ENCODE data around the gene TUBA4A. TPM values are rescaled to one million over a fixed set of nuclear protein-coding genes. Genes with fewer than 3 reads are reported as not detected.

Gene TUBA4A
- total and polyA plus RNA-seq, 10 of the 15 experiments (the other 5 are each of a cell fraction or from before 2014, with no cell fraction given): 58.2 to 325 (median 134) TPM

DNA sequence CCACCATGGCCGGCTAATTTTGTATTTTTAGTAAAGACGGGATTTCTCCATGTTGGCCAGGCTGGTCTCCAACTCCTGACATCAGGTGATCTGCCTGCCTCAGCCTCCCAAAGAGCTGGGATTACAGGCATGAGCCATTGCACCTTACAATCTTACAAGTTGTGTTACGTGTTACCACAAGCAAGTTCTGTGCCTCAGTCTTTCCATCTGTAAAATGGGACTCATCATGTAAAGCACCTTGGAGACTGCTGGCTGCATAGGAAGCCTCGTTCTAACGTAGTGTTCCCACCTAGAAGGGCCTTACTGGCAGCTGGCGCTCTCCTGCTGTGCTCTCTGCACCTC, 35.4 kb upstream of the TUBA4A start (continued):
- TF ChIP-seq, protein P1, sequence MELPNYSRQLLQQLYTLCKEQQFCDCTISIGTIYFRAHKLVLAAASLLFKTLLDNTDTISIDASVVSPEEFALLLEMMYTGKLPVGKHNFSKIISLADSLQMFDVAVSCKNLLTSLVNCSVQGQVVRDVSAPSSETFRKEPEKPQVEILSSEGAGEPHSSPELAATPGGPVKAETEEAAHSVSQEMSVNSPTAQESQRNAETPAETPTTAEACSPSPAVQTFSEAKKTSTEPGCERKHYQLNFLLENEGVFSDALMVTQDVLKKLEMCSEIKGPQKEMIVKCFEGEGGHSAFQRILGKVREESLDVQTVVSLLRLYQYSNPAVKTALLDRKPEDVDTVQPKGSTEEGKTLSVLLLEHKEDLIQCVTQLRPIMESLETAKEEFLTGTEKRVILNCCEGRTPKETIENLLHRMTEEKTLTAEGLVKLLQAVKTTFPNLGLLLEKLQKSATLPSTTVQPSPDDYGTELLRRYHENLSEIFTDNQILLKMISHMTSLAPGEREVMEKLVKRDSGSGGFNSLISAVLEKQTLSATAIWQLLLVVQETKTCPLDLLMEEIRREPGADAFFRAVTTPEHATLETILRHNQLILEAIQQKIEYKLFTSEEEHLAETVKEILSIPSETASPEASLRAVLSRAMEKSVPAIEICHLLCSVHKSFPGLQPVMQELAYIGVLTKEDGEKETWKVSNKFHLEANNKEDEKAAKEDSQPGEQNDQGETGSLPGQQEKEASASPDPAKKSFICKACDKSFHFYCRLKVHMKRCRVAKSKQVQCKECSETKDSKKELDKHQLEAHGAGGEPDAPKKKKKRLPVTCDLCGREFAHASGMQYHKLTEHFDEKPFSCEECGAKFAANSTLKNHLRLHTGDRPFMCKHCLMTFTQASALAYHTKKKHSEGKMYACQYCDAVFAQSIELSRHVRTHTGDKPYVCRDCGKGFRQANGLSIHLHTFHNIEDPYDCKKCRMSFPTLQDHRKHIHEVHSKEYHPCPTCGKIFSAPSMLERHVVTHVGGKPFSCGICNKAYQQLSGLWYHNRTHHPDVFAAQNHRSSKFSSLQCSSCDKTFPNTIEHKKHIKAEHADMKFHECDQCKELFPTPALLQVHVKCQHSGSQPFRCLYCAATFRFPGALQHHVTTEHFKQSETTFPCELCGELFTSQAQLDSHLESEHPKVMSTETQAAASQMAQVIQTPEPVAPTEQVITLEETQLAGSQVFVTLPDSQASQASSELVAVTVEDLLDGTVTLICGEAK (IDR thresholded peaks at IDR 0.05; ENCODE audit: borderline replicate concordance): no peak

DNA sequence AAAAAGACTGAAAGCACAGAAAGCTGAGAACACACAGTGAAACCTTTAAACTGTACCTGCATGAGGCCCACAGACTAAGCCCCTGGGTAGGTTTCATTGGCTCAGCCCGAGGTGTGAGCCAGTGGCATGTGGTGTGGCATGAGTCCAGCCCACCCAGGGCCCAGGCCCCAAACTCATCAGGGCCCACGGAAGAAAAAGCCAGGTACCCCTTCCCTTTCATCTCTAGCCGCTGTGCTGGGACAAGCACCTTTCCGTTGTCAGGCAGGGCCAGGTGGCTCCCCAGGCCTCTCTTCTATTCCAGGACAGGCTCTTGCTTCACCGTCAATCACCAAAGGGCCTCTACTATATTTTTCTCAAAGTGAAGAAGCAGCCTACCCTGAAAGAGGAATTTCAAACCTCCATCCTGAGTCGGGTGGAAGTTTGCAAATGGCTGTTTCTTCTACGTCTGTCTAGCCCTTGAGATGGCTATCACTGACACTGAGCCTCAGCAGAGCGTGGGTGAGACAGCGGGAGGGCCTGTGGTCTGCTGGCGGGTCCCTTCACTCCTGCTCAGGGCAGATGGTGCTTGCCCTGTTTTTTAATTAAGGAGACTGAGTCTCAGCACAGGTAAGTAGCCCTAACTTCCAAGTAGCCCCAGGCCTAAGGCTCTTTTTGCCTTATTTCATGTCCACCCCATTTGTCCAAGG, 34.0 kb upstream of the TUBA4A start:
- Histone ChIP-seq H2AFZ (ENCODE audit: control insufficient read depth, low read depth, low read length) (no peak overlapping the region), H3K4me3 (no peak overlapping the region), H3K27ac (ENCODE audit: control insufficient read depth, insufficient read depth) (no peak overlapping the region), H3K4me2 (ENCODE audit: control insufficient read depth, insufficient read depth) (no peak overlapping the region), H3K79me2 (ENCODE audit: control insufficient read depth, insufficient read depth, low read length) (no peaks in the 10 kb centered on the region), H3K4me1 (ENCODE audit: control insufficient read depth, insufficient read depth, low read length) (no peaks in the 10 kb centered on the region), H3K9me3 (replicated peaks; ENCODE audit: control insufficient read depth, insufficient read depth, low read length) (no peaks in the 10 kb centered on the region), H3K36me3 (ENCODE audit: control insufficient read depth in 2 of 2, insufficient read depth in 2 of 2, low read length in 1 of 2) (no peaks in the 10 kb centered on the region; a peak in 1 of 4 replicates), H3K9ac (ENCODE audit: control insufficient read depth, insufficient read depth, low read length) (no peak overlapping the region), H3K27me3 (replicated peaks in 1 of 2; ENCODE audit: control insufficient read depth in 2 of 2, insufficient read depth in 2 of 2, low read length in 1 of 2) (peaks cover 0 to 3% of the 10 kb centered on the region in 2 experiments; a peak in 2 of 4 replicates), H4K20me1 (ENCODE audit: control insufficient read depth, insufficient read depth) (no peaks in the 10 kb centered on the region)
- intact Hi-C loops (cut with micrococcal nuclease; ENCODE audit: unreplicated experiment) (no loop called here), in situ Hi-C loops (cut with MboI) (no loop called here)
- POLR2A ChIA-PET: no interaction called here
- no TSS peak for BruUV-seq (replicated peaks)
- no peak; the same call in 2 of the 3 replicates for ATAC-seq
- FAIRE-seq: no peak
- SMC1A ChIA-PET (ENCODE audit: uncharacterized antibody, unreplicated experiment): no interaction called here
- CTCF ChIA-PET: interaction anchor here (1.1 to 2.1 kb wide), 4 partner anchors 8 to 131 kb away, joined by 3 to 18 read pairs (median 7); no protein-coding TSS in a partner anchor
- no peak for DNase-seq (ENCODE audit: low read depth, low spot score)
- RAD21 ChIA-PET (ENCODE audit: unreplicated experiment): interaction anchor here (1.0 kb wide), 1 partner anchor 36 kb away, joined by 4 read pairs; no protein-coding TSS in a partner anchor
- 76% methylated on average over 10 of the region's 10 CpGs for WGBS (ENCODE audit: insufficient coverage, insufficient replicate concordance, low lambda C conversion rate, missing lambda C conversion rate)
- TF ChIP-seq SMAD5 (IDR thresholded peaks at IDR 0.05; ENCODE audit: low read depth): no peak
- TF ChIP-seq LARP7 (IDR thresholded peaks at IDR 0.05): no peak
- TF ChIP-seq POLR2A (IDR thresholded peaks at IDR 0.05; ENCODE audit: low read depth, low read length): no peak
- no peak for TF ChIP-seq ZNF24 (IDR thresholded peaks at IDR 0.05)
- TF ChIP-seq, protein P2, sequence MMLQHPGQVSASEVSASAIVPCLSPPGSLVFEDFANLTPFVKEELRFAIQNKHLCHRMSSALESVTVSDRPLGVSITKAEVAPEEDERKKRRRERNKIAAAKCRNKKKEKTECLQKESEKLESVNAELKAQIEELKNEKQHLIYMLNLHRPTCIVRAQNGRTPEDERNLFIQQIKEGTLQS (IDR thresholded peaks at IDR 0.05; ENCODE audit: borderline replicate concordance, extremely low read depth, low read depth, low read length): no peak
- no peak for TF ChIP-seq EP300 (IDR thresholded peaks at IDR 0.05; ENCODE audit: borderline replicate concordance in 1 of 2, control insufficient read depth in 1 of 2, low read depth in 2 of 2, low read length in 2 of 2)
- TF ChIP-seq JUNB (IDR thresholded peaks at IDR 0.05): no peak
- no peak for TF ChIP-seq MTA2 (IDR thresholded peaks at IDR 0.05; ENCODE audit: low read depth)
- no peak for TF ChIP-seq PAX5 (IDR thresholded peaks at IDR 0.05; ENCODE audit: borderline replicate concordance, low read depth, low read length)
- no peak for TF ChIP-seq CHD1 (IDR thresholded peaks at IDR 0.05; ENCODE audit: low read depth, low read length)
- TF ChIP-seq TCF12 (IDR thresholded peaks at IDR 0.05; ENCODE audit: low read depth, low read length): no peak
- TF ChIP-seq HCFC1 (IDR thresholded peaks at IDR 0.05; ENCODE audit: low read length): no peak
- no peak for TF ChIP-seq ESRRA (IDR thresholded peaks at IDR 0.05; ENCODE audit: low read length)
- TF ChIP-seq, protein P3, sequence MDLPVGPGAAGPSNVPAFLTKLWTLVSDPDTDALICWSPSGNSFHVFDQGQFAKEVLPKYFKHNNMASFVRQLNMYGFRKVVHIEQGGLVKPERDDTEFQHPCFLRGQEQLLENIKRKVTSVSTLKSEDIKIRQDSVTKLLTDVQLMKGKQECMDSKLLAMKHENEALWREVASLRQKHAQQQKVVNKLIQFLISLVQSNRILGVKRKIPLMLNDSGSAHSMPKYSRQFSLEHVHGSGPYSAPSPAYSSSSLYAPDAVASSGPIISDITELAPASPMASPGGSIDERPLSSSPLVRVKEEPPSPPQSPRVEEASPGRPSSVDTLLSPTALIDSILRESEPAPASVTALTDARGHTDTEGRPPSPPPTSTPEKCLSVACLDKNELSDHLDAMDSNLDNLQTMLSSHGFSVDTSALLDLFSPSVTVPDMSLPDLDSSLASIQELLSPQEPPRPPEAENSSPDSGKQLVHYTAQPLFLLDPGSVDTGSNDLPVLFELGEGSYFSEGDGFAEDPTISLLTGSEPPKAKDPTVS (IDR thresholded peaks at IDR 0.05; ENCODE audit: low read depth, low read length): no peak
- TF ChIP-seq NR2F1 (conservative IDR thresholded peaks at IDR 0.05): no peak

All from GM12878 (cell line).